GM19438 (cell line): ENCODE results near the gene COL6A1.

Experiments
- ATAC-seq: cut with Tn5 transposase; IDR thresholded peaks from one replicate; pipeline ENCODE4 v1.9.1; 2021; ENCODE audit warnings: low read depth; ENCODE audit not compliant: unreplicated experiment

COL6A1 gene

DNA sequence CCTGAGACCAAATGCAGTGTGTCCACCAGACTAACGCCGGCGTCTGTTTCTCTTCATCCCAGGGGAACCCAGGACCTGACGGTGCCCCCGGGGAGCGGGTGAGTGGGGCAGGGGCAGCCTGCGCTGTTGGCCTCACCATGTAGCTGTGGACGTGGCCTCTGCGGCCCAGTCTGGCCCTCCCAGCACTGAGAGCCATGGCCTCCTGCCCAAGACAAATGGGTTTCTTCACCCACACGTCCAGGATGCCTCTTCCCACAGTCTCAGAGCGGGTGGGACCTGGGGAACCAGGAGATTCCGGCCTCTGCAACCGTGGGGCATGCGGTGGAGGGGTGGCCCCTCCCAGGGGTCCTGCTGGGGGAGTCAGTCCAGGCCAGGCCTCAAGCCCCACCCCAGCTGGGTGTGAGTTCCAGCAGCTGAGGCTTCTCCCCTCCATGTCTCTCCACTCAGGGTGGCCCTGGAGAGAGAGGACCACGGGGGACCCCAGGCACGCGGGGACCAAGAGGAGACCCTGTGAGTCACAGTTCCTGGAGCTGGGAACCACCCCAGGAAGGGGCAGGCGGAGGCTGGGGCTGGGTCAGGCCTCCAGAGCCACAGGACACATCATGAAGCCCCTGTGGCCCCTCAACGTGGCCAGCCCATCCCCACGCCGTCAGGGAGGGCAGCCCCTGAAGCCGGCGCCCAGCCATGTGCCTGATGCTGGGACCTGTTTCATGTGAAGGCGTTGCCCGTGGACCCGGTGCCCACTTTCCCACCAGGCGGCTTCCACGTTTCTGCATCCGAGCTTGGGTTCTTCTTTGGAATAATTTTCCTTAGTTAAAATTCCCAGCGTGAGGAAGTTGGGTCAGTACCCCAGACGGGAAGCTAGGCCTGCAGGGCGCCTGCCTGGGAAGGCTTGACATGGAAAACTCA, 11.0 kb downstream of the COL6A1 start:
- no peak for ATAC-seq

- ATAC-seq: no peak
Measured at GRCh38 chr21:45993210-45994085, 11.9 kb downstream of the COL6A1 start.

GRCh38 chr21:45994086-45994661, 12.6 kb downstream of the COL6A1 start:
- ATAC-seq: no peak

- ATAC-seq: no peak
Measured at GRCh38 chr21:45994759-45995685, 13.5 kb downstream of the COL6A1 start.

DNA sequence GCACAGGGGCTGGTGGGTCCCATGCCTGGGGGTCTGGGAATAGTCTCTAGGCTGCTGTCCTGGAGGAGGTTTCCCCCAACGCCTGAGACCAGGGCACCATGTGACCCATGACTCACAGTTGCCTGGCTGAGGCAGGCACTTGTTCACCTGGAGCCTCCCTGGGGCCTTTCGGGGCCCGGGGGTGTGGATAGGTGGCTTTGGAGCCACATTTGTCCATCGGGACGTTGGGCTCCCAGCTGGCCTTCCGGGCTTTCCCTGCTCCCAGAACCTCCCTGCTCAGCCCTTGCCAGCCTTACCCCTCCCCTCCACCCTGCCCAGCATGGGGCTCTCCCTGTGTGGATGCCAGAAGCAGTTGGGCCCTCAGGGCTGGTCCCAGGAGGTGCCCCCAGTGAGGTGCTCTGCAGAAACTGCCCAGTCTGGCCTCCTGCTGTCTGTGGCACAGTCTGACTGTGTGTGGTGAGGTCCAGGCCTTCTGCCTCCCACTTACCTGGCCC, 14.2 kb downstream of the COL6A1 start:
- ATAC-seq: no peak

DNA sequence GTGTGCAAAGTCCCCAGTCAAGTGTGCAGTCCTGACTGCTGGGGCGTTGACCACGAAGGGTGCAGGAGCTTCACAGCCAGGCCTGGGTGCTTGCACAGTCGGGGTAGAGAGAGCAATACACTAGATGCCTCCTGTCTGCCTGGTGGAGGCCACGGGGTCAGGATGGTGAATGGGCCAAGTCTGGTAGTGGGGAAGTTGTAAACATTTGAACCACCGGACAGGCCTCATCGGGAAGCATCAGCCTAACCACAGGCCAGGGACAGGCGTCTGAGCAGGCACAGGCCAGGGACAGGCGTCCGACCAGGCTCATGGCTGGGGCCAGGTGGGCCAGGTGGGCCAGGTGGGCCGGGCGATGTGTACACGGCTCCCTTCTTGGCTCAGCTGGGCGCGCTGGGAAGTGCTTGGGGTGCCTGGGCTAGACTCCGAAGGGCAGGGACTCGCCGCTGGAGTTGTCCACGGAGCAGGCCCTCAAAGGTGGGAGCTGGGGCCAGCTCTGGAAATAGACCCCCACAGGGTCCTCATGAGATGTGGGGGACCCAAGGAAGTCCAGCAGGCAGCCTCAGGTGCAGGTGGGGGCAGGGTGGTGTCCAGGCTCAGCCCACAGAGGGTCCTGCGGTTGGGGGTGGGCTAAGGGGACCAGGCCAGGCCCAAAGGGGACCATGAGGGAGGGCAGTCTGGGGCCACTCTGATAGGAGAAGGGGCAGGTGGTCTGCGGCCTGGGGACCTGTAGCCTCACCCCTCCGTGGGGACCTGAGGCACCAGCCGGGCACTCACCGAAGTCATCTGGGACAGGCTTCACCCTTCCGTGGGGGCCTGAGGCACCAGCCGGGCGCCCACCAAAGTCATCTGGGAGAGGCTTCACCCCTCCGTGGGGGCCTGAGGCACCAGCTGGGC, 15.0 kb downstream of the COL6A1 start:
- ATAC-seq: no peak

DNA sequence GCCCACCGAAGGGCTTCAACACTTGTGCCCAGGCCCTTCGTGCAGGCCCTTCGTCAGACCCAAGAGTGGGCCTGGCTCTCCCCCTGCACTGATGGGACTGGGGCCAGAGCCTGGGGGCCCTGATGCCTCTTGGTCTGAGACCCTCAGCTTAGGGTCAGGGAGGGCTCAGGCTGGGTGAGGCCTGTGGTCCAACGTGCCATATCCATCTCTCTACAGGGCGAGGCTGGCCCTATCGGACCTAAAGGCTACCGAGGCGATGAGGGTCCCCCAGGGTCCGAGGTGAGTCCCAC, 15.6 kb downstream of the COL6A1 start:
- no peak for ATAC-seq

DNA sequence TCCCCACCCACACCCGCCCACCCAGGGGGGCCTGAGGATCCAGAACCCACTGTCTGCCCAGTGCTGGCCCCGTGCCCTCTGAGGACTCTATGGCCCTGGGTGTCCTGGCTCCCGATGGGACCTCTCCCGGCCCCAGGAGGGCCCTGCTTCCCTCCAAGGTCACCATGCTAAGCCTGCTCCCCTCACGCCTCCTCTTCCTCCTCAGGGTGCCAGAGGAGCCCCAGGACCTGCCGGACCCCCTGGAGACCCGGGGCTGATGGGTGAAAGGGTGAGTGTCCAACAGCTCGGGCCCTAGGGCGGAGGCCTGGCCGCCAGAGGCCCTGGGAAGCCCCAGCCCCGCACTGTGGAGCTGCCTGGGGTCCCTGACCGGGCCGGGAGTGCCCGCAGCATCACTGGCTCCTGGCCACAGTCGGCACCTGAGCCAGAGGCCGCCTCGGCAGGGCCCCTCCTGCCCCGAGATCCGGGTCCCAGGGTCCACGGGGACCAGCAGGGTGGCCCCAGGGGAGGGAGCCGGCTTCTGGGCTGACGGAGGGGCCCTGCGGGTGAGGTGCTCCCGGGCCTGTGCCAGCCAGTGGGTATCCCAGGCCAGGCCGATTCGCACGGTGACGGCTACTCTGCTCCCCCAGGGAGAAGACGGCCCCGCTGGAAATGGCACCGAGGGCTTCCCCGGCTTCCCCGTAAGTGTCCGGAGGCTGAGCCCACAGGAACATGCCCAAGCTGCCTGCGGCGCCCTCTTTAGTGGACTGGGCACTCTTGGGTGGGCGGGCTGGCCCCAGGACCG, 16.1 kb downstream of the COL6A1 start:
- ATAC-seq: no peak

DNA sequence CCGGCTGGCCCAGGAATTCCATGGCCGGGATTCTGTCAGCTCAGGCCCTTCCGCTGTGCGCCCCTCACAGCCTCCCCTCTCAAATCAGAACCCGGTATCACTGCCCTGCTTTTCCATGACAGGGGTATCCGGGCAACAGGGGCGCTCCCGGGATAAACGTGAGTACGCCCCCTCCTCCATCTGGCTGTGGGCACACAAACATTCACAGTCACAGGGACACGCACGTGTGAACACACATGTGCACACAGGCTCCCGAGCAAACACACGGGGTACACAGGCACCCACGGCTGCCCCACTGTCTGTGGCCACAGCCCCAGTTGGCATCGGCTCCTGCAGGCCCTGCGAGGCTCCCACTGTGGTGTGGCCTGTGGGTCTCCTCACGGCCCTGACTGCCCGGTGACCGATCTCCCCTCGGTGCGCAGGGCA, 16.7 kb downstream of the COL6A1 start:
- no peak for ATAC-seq

GRCh38 chr21:45998871-45999580, 17.5 kb downstream of the COL6A1 start:
- ATAC-seq: no peak

GRCh38 chr21:45999581-46000181, 18.1 kb downstream of the COL6A1 start:
- no peak for ATAC-seq

DNA sequence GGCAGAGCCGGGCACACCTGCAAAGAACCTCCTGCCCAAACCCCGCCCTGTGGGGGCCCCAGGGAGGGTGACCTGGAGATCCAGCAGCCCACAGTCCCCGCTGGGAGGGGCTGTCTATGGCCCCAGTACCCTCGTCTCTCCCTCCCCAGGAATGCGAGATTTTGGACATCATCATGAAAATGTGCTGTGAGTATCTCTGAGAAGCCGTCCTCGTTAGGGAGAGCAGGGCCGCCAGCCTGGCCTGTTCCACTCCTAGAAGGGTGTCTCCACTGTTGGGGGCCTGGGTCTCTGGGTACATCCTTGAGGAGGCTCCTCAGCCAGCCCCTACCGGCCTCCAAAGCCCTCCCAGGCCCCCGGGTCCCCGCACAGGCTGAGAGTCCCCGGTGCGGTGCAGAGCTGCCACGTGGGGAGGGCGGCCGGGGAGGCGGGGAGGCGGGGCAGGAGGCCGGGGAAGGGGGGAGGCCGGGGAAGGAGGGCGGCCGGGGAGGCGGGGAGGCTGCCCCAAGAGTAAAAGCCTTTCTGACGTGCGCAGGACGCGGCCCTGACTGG, 18.7 kb downstream of the COL6A1 start:
- ATAC-seq: no peak

DNA sequence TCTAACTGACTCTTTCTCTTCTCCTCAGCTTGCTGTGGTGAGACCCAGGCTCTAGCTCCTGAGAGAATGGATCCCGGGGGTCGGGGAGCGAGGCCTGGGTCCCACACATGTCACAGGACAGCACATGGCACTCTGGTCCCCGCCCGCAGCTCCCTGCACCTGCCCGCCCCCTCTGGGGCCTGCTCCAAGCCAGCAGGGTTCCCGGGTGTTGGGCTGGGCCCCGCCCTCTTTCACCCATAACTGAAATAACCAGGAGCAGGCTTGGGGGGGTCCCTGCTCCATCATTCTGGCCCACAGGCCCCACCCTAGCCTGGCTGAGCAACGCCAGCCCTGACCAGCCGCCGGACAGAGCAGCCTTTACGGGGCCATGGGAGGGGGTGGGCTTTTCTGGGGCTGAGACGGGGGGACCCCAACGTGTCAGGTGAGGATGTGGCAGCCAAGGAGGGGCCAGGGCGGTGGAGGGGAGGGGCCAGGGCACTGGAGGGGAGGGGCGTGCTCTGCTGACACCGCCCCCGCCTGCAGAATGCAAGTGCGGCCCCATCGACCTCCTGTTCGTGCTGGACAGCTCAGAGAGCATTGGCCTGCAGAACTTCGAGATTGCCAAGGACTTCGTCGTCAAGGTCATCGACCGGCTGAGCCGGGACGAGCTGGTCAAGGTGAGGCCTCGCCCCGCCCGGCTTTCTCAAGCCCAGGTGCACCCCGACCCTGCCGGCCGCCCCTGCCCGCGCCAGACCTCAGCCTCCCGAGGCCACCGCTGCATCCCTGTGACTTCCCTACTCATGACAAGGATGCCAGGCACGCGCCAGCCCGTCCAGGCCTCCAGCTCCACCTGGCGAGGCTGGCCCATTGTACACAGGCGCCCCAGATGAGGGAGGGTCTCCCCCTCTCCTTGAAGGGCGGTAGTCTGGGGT, 19.4 kb downstream of the COL6A1 start:
- ATAC-seq: no peak

DNA sequence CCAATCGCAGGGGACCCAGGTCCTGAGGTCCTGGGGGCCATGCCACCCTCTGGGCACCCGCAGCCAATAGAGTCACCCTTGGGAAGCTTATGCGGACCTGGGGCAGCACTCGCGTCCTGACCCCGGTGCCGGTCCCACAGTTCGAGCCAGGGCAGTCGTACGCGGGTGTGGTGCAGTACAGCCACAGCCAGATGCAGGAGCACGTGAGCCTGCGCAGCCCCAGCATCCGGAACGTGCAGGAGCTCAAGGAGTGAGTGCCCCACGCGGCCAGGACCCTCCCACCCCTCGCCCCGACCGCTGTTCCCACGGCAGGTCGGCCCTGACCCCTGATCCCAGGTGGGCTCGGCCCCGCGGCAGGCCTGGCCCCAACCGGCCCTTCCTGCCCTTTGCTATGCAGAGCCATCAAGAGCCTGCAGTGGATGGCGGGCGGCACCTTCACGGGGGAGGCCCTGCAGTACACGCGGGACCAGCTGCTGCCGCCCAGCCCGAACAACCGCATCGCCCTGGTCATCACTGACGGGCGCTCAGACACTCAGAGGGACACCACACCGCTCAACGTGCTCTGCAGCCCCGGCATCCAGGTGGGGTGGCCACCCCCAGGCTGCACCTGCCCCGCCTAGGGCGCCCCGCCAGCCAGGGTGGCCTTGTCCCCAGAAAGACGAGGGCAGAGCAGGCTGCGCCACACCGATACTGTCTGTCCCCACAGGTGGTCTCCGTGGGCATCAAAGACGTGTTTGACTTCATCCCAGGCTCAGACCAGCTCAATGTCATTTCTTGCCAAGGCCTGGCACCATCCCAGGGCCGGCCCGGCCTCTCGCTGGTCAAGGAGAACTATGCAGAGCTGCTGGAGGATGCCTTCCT, 20.5 kb downstream of the COL6A1 start:
- ATAC-seq: no peak
